ENCODE results near the gene ITPR1. TPM values are rescaled to one million over a fixed set of nuclear protein-coding genes. Genes with fewer than 3 reads are reported as not detected.
A peak's percentile ranks its signal among the peaks of the same experiment; 100 is the strongest.

Gene ITPR1
- total RNA-seq, 1 experiment from 2014 or later = 11.3 TPM

GRCh38 chr3:4835616-4836043 lies 342.5 kb downstream of the ITPR1 start:
- no TSS peak for BruUV-seq (replicated peaks)
- CTCF ChIA-PET = interaction anchor here (0.7 kb wide), 1 partner anchor 98 kb away, joined by 5 read pairs; no protein-coding TSS in a partner anchor
- no peaks in the 10 kb centered on the region for H3K79me2 ChIP-seq (ENCODE audit: low read depth)

GRCh38 chr3:4836516-4836915 lies 343.4 kb downstream of the ITPR1 start:
- Histone ChIP-seq H2AFZ (no peak overlapping the region), H3K4me3 (no peak overlapping the region), H3K79me2 (ENCODE audit: low read depth) (no peaks in the 10 kb centered on the region), H3K4me2 (no peak overlapping the region), H3K27ac (no peak overlapping the region), H4K20me1 (ENCODE audit: insufficient read depth) (no peaks in the 10 kb centered on the region), H3K4me1 (replicated peaks; ENCODE audit: insufficient read depth) (peaks cover 17% of the 10 kb centered on the region), H3K9me3 (ENCODE audit: insufficient read depth, low read depth) (no peaks in the 10 kb centered on the region), H3F3A (ENCODE audit: insufficient read depth, low read depth) (peaks cover 17% of the 10 kb centered on the region), H3K36me3 (ENCODE audit: low read depth) (no peaks in the 10 kb centered on the region), H3K27me3 (ENCODE audit: insufficient read depth, low read depth) (no peaks in the 10 kb centered on the region), H3K9me2 (ENCODE audit: insufficient read depth) (no peaks in the 10 kb centered on the region)
- intact Hi-C loops (cut with micrococcal nuclease; ENCODE audit: unreplicated experiment) = no loop called here
- TF ChIP-seq EZH2 (IDR thresholded peaks at IDR 0.05; ENCODE audit: low read depth) = no peak
- no peak for TF ChIP-seq CTCF (conservative IDR thresholded peaks at IDR 0.05)
- peak in 1 of 2 experiments; percentile 53 for DNase-seq
- no TSS peak for BruUV-seq (replicated peaks)
- POLR2A ChIA-PET (ENCODE audit: unreplicated experiment) = no interaction called here
- CTCF ChIA-PET = no interaction called here

More at GRCh38 chr3:4835616-4836043, 342.5 kb downstream of the ITPR1 start:
- H3K36me3 ChIP-seq (ENCODE audit: low read depth) = no peaks in the 10 kb centered on the region
- peaks cover 23% of the 10 kb centered on the region for H3K4me1 ChIP-seq (replicated peaks; ENCODE audit: insufficient read depth)
- H3K27ac ChIP-seq = no peak overlapping the region
- no peak overlapping the region for H3K4me3 ChIP-seq
- H4K20me1 ChIP-seq (ENCODE audit: insufficient read depth) = no peaks in the 10 kb centered on the region
- no peaks in the 10 kb centered on the region for H3K9me2 ChIP-seq (ENCODE audit: insufficient read depth)
- TF ChIP-seq EZH2 (IDR thresholded peaks at IDR 0.05; ENCODE audit: low read depth) (no peak), CTCF (conservative IDR thresholded peaks at IDR 0.05) (no peak)
- H2AFZ ChIP-seq = no peak overlapping the region
- no peaks in the 10 kb centered on the region for H3K9me3 ChIP-seq (ENCODE audit: insufficient read depth, low read depth)
- no peak overlapping the region for H3K4me2 ChIP-seq
- H3F3A ChIP-seq (ENCODE audit: insufficient read depth, low read depth) = peaks cover 26% of the 10 kb centered on the region
- no peak for DNase-seq
- POLR2A ChIA-PET (ENCODE audit: unreplicated experiment) = no interaction called here
- intact Hi-C loops (cut with micrococcal nuclease; ENCODE audit: unreplicated experiment) = no loop called here
- H3K27me3 ChIP-seq (ENCODE audit: insufficient read depth, low read depth) = no peaks in the 10 kb centered on the region

GRCh38 chr3:4837374-4837930 lies 344.3 kb downstream of the ITPR1 start:
- no peak overlapping the region for H3K27ac ChIP-seq
- ChIA-PET CTCF (no interaction called here), POLR2A (ENCODE audit: unreplicated experiment) (no interaction called here)
- H4K20me1 ChIP-seq (ENCODE audit: insufficient read depth) = no peaks in the 10 kb centered on the region
- H3K4me3 ChIP-seq = no peak overlapping the region
- no peaks in the 10 kb centered on the region for H3K36me3 ChIP-seq (ENCODE audit: low read depth)
- H3K4me2 ChIP-seq = no peak overlapping the region
- peaks cover 18% of the 10 kb centered on the region for H3K4me1 ChIP-seq (replicated peaks; ENCODE audit: insufficient read depth)
- no peak for TF ChIP-seq EZH2 (IDR thresholded peaks at IDR 0.05; ENCODE audit: low read depth)
- no peak for TF ChIP-seq CTCF (conservative IDR thresholded peaks at IDR 0.05)
- intact Hi-C loops (cut with micrococcal nuclease; ENCODE audit: unreplicated experiment) = no loop called here
- no peaks in the 10 kb centered on the region for H3K79me2 ChIP-seq (ENCODE audit: low read depth)
- H3F3A ChIP-seq (ENCODE audit: insufficient read depth, low read depth) = peaks cover 8% of the 10 kb centered on the region; the same call in 1 of the 2 replicates
- no TSS peak for BruUV-seq (replicated peaks)
- no peaks in the 10 kb centered on the region for H3K9me2 ChIP-seq (ENCODE audit: insufficient read depth)
- no peaks in the 10 kb centered on the region for H3K27me3 ChIP-seq (ENCODE audit: insufficient read depth, low read depth)
- H2AFZ ChIP-seq = no peak overlapping the region
- DNase-seq = no peak
- H3K9me3 ChIP-seq (ENCODE audit: insufficient read depth, low read depth) = no peaks in the 10 kb centered on the region

Data from PC-9 (cell line).